Chondrocyte (in vitro differentiated cells): Measurements from ENCODE around the gene ABCA13. TPM values are rescaled to one million over a fixed set of nuclear protein-coding genes. Genes with fewer than 3 reads are reported as not detected.

Experiments used
- DNase-seq: peaks from one replicate; pipeline ENCODE4 v3.0.0; 2021; ENCODE audit warnings: mixed read lengths, low spot score
- H3K27ac Mint-ChIP-seq: one replicate; pipeline ENCODE4 v1.8.0; 2021; ENCODE audit warnings: mild to moderate bottlenecking, moderate library complexity, mixed read lengths; ENCODE audit not compliant: unreplicated experiment
- H3K27me3 Mint-ChIP-seq: 2 replicates; pipeline ENCODE4 v1.8.0; 2021; ENCODE audit warnings: low read depth, mixed read lengths
- H3K36me3 Mint-ChIP-seq: 2 replicates; pipeline ENCODE4 v1.8.0; 2021; ENCODE audit warnings: low read depth, mixed read lengths
- H3K4me1 Mint-ChIP-seq: 2 replicates; pipeline ENCODE4 v1.8.0; 2021; ENCODE audit warnings: low read depth, mild to moderate bottlenecking, mixed read lengths
- H3K4me3 Mint-ChIP-seq: one replicate; pipeline ENCODE4 v1.8.0; 2021; ENCODE audit warnings: mild to moderate bottlenecking, moderate library complexity, mixed read lengths; ENCODE audit not compliant: unreplicated experiment
- H3K9me3 Mint-ChIP-seq: 2 replicates; pipeline ENCODE4 v1.8.0; 2021; ENCODE audit warnings: low read depth, mixed read lengths
- total RNA-seq: library from RNA; stranded (reverse); gene quantifications from 3 replicates; pipeline ENCODE4 v1.2.1, GENCODE V29; 2021
- TF ChIP-seq, protein P1 (sequence below): fragments of 200-600 bp; sonication (generic); IDR thresholded peaks from 2 replicates; pipeline ENCODE4 v1.5.0; 2021; ENCODE audit warnings: antibody characterized with exemption, mild to moderate bottlenecking, moderate library complexity

The ABCA13 gene
- total RNA-seq, 1 donor from 2014 or later, result 0.07 TPM

DNA sequence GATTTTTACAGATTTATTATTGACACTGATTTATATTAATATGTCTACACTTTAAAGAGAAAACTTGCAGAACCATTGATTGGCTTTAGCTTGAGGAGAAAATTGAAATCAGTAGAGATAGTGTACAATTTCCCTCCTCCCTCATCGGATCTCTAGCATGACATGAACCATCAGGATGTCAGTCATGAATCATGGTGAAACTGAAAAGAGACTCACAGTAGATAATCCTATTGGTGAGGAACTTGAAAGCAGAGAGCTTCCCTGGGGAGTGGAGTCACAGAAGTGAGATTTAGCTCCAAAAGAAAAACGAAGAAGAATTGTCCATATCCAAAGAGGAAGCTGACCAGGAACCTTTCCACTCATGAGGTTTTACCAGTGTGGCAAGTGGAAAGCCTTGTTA, 346.8 kb downstream of the ABCA13 start:
- TF ChIP-seq, protein P1, sequence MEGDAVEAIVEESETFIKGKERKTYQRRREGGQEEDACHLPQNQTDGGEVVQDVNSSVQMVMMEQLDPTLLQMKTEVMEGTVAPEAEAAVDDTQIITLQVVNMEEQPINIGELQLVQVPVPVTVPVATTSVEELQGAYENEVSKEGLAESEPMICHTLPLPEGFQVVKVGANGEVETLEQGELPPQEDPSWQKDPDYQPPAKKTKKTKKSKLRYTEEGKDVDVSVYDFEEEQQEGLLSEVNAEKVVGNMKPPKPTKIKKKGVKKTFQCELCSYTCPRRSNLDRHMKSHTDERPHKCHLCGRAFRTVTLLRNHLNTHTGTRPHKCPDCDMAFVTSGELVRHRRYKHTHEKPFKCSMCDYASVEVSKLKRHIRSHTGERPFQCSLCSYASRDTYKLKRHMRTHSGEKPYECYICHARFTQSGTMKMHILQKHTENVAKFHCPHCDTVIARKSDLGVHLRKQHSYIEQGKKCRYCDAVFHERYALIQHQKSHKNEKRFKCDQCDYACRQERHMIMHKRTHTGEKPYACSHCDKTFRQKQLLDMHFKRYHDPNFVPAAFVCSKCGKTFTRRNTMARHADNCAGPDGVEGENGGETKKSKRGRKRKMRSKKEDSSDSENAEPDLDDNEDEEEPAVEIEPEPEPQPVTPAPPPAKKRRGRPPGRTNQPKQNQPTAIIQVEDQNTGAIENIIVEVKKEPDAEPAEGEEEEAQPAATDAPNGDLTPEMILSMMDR, result no peak
- no peak overlapping the region for H3K27ac Mint-ChIP-seq
- H3K4me3 Mint-ChIP-seq, result no peak overlapping the region

GRCh38 chr7:48522692-48523091, 351.4 kb downstream of the ABCA13 start:
- TF ChIP-seq, protein P1, result no peak
- DNase-seq, result no peak
- no peaks in the 10 kb centered on the region for H3K36me3 Mint-ChIP-seq
- peaks cover 12% of the 10 kb centered on the region for H3K27me3 Mint-ChIP-seq
- no peak overlapping the region for H3K4me3 Mint-ChIP-seq
- no peaks in the 10 kb centered on the region for H3K4me1 Mint-ChIP-seq
- H3K9me3 Mint-ChIP-seq, result no peaks in the 10 kb centered on the region
- no peak overlapping the region for H3K27ac Mint-ChIP-seq

More for the DNA sequence above, 346.8 kb downstream of the ABCA13 start:
- Mint-ChIP-seq H3K36me3 (no peaks in the 10 kb centered on the region), H3K4me1 (no peaks in the 10 kb centered on the region), H3K9me3 (no peaks in the 10 kb centered on the region), H3K27me3 (peaks cover 10% of the 10 kb centered on the region)
- DNase-seq, result no peak

DNA sequence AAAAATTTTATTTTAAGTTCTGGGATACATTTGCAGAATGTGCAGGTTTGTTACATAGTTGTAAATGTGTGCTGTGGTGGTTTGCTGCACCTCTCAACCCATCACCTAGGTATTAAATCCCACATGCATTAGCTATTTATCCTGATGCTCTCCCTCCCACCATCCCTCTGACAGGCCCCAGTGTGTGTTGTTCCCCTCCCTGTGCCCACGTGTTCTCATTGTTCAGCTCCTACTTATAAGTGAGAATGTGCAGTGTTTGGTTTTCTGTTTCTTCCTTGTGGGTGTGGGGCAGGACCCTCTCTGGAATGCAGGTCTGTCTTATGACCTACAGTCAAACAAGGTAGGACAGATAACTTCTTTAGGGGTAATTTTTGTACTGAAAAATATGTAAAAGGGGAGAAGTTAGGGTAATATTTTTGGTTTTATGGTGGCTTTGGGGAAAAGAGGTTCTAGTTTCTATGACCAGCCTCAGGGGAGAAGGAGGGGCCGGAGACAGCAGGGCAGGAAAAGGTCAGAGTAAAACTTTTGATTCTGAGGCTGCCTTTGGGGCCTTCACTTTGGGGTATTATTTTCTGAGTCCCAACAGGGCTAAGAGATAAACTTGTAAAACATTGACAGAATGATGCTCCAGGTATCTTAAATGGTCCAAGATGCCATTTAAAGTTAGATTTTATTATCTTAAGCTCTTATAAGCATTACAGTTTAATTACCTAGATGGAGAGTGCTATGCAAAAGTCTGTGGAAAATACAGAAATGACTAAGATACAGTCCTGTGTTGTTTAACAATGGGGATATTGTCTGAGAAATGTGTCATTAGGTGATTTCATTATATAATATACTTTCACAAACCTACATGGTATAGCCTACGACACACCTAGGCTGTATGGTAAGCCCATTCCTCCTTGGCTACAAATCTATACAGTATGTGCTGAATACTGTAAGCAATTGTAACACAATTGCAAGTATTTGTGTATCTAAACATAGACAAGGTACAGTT, 354.8 kb downstream of the ABCA13 start:
- H3K27ac Mint-ChIP-seq, result no peak overlapping the region
- TF ChIP-seq, protein P1, result no peak
- H3K36me3 Mint-ChIP-seq, result no peaks in the 10 kb centered on the region
- no peak for DNase-seq
- H3K4me1 Mint-ChIP-seq, result no peaks in the 10 kb centered on the region
- no peak overlapping the region for H3K4me3 Mint-ChIP-seq
- H3K9me3 Mint-ChIP-seq, result peaks cover 7% of the 10 kb centered on the region
- H3K27me3 Mint-ChIP-seq, result peaks cover 13% of the 10 kb centered on the region

DNA sequence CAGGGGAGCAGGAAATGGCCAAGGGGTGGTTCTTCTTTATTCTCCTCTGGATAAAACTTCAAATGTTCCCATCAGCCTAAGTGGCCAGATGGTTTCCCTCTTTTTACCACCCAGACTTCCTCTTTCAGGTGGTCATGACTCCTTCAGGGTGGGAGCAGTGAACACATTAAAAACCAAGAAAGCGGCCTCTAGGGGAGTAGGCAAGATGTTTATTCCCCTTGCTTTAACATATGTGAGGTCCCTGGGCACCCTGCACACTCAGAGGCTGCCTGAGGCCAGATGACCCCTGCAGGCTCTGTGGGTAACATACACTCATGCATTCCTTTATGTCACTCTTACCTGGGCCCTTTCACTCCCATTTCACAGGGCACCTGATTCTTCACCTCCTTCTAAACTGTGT, 357.4 kb downstream of the ABCA13 start:
- Mint-ChIP-seq H3K27ac (no peak overlapping the region), H3K27me3 (peaks cover 9% of the 10 kb centered on the region), H3K4me3 (no peak overlapping the region), H3K36me3 (no peaks in the 10 kb centered on the region), H3K9me3 (peaks cover 12% of the 10 kb centered on the region), H3K4me1 (no peaks in the 10 kb centered on the region)
- TF ChIP-seq, protein P1, result no peak
- DNase-seq, result no peak

- no peaks in the 10 kb centered on the region for H3K4me1 Mint-ChIP-seq
- TF ChIP-seq, protein P1, result no peak
- H3K9me3 Mint-ChIP-seq, result peaks cover 25% of the 10 kb centered on the region
- no peak overlapping the region for H3K4me3 Mint-ChIP-seq
- no peaks in the 10 kb centered on the region for H3K27me3 Mint-ChIP-seq
- no peak overlapping the region for H3K27ac Mint-ChIP-seq
- no peak for DNase-seq
- H3K36me3 Mint-ChIP-seq, result no peaks in the 10 kb centered on the region
Measured at GRCh38 chr7:48537561-48537960, 366.3 kb downstream of the ABCA13 start.
